Measurements from ENCODE around the gene HTT.

HTT gene

GRCh38 chr4:3200423-3201090 lies 126.1 kb downstream of the HTT start:
- no peak for DNase-seq (ENCODE audit: low read depth in 2 of 2)

DNA sequence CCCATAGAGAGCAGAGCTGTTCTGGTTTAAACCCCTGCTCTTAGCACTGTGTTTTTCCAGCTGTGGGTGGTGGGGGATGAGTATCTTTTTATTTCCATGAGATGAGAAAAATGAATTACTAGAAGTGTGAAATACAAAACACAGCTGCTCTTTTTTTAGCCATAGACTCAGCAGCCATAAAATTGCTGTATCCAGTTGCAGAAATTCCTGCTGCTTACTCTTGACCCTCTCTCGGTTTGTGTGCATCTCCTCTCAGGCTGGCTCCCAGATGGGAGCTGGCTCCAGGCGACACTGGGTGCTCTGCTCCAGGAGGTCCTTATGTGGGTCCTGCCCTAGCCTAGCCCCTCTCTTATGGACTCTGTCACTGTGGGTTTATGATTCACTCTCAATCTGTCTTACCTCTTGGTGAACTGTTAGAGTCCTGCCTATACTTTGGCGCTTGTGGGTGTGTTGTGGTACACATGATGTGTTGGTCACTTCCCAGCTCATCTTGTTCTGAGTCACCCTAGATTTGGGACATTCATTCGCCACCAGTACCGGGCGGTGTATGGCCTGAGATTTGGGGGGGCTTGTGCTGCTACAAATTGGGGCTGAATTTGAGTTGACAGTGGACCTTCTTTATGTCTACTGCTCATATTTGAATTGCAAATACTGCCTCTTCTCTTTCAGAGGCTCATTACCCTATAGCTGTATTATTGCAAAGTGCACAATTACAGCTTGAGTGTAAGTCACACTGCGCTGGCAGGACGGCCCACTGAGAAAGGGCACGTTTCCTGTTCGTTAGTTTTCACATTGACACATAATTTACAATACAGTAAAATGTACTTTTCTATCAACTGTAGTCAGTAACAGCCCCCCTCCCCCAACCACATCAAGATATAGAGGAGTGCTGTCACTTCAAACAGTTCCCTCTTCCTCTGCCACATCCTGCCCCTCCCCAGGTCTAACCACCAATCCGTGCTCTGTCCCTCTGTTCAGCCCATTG lies 127.5 kb downstream of the HTT start:
- peak; percentile 46 to 60 for DNase-seq (ENCODE audit: low read depth in 2 of 2)

DNA sequence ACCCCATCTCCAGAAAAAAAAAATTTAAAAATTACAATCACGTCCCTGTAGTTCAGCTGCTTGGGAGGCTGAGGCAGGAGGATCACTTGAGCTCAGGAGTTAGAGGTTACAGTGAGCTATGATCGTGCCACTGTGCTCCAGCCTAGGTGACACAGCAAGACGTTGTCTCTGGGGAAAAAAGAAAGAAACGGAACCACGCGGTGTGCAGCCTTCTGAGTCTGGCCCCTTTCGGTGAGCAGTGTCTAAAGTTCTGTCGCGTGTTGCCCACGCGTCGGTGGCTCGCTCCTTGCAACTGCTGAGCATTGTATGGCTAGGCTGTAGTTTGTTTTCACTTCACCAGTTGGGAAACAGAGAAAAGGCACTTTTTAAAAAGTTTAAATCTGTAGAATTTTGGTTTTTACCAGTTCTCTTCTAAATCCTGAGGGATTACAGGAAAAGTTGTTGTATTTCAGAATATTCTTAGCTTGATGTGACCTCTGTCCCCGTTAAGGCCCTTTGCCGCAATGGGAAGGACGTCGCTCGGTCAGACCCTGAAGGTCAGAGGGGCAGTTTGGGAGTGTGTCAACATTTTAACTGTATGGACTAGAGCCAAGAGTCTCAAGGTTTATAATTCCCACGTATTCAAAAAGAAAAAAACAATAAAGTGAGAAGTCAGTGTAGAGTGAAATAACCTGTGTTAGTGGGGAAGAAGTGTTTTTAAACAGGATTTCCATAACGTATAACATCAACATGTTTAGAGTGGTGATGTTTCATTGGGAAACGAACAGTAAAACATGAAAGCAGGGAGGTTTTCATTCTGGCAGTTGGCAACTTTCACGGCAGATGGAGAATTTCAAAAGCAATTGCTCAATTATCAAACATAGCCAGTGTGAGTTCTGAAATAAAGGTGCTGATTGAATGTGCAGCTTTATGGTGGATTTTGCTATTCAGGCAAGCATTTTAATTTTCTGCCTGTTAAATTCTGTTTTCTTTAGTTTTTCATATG lies 128.6 kb downstream of the HTT start:
- peak; percentile 16 to 24 for DNase-seq (ENCODE audit: low read depth in 2 of 2)

- DNase-seq (ENCODE audit: low read depth in 2 of 2) = no peak
Observed at GRCh38 chr4:3203971-3204431, 129.5 kb downstream of the HTT start.

GRCh38 chr4:3205995-3206394 lies 131.5 kb downstream of the HTT start:
- no peak for DNase-seq (ENCODE audit: low read depth in 2 of 2)

DNA sequence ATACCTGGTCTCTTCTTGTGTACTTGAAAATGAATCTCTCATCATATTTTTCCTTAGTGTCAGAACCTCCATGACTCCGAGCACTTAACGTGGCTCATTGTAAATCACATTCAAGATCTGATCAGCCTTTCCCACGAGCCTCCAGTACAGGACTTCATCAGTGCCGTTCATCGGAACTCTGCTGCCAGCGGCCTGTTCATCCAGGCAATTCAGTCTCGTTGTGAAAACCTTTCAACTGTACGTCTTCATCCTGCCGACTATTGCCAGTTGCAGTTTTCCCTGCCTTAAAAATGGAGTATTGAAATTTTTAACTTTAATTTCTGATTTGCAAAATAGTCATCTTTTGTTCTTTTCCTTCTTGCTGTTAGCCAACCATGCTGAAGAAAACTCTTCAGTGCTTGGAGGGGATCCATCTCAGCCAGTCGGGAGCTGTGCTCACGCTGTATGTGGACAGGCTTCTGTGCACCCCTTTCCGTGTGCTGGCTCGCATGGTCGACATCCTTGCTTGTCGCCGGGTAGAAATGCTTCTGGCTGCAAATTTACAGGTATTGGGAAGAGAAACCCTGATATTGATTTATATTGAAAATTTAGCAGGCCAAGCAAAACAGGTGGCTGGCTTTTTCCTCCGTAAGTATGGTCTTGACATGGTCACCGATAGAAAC lies 132.1 kb downstream of the HTT start:
- no peak for DNase-seq (ENCODE audit: low read depth in 2 of 2)

DNA sequence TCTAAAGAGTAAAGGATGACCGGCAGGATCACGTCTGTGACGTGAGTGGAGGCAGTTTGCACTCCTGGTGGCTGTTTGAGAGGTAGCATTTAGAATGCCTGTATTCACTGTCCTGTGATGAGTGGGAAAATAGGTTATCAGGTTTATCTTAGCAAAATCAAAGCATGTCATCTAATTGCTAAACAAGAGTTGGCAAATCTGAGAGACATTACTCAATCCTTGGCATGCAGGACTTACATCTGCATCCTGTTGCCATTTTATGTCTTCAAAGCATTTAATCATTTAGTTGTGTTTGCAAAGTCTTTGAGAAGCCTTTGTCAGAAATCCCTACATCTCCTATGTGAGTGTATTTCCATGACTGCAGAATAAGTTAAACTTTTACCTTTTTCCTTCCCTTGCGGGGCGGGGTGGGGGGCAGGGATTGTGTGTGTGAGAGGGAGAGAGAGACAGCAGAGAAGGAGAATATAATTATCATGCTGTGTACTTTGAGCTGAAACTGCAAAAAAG lies 133.1 kb downstream of the HTT start:
- no peak for DNase-seq (ENCODE audit: low read depth in 2 of 2)

GRCh38 chr4:3208826-3209225 lies 134.3 kb downstream of the HTT start:
- no peak for DNase-seq (ENCODE audit: low read depth in 2 of 2)

- no peak for DNase-seq (ENCODE audit: low read depth in 2 of 2)
Observed at GRCh38 chr4:3209551-3210325, 135.3 kb downstream of the HTT start.

DNA sequence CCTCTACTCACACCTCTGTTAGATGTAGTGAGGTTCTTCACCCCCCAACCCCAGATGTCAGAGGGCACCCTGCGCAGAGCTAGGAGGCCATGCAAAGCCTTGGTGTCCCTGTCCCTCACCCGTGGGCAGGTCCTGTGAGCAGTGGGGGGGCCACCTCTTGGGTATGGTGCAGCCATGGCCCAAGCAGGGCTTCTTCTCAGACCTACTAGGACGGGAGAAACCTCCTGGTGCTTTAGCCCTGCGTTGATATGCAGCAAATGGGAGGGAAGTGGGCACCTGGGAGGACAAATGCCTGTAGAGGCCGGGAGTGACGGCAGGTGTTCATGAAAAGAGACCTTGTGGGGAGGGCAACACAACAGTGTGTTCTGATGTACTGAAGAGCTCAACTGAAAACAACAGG lies 136.0 kb downstream of the HTT start:
- no peak for DNase-seq (ENCODE audit: low read depth in 2 of 2)

DNA sequence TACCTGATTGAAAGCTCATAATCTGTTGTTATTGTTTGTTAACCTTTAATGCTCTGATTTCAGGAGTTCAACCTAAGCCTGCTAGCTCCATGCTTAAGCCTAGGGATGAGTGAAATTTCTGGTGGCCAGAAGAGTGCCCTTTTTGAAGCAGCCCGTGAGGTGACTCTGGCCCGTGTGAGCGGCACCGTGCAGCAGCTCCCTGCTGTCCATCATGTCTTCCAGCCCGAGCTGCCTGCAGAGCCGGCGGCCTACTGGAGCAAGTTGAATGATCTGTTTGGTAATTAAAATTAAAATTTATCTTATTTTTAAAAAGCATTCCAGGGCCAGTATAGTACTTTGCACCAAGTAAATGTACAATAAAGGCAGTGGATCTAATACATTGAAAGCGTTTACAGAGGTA lies 137.4 kb downstream of the HTT start:
- DNase-seq (ENCODE audit: low read depth in 2 of 2) = no peak

- no peak for DNase-seq (ENCODE audit: low read depth in 2 of 2)
Observed at GRCh38 chr4:3212391-3213105, 138.1 kb downstream of the HTT start.

DNA sequence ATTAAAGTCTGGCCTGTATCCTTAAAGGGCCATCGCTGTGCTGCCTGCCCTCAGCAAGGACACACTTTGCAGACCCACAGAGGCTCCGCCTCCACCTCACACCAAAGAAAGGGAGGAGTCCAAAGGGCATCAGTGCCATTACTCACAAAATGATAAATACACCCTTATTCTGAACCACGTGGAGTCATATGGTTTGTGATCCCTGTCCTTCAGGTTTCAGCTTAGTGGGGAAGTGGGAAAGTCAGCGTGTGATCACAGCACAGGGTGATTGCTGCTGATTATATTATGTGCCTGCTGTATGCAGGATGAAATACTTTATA lies 138.6 kb downstream of the HTT start:
- no peak for DNase-seq (ENCODE audit: low read depth in 2 of 2)

GRCh38 chr4:3213661-3214250 lies 139.3 kb downstream of the HTT start:
- no peak for DNase-seq (ENCODE audit: low read depth in 2 of 2)

DNA sequence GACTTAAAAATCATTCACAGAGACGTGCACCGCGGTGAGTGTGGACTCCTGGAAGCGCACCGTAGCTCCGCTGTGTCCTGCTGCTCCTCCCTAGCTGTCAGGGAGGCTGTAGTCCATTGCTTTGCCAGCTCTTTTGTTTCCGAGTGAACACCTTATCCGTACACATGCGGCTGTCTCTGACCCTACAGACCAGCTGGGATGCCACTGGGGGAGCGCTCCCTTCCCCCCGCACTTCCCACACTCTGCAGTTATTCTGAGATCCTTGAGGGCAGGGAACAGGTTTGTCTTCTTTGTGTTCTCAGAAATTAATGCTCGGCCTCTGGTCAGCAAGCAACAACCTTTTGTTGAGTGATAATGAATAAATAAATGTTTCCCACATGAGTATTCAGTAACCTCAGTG lies 140.8 kb downstream of the HTT start:
- no peak for DNase-seq (ENCODE audit: low read depth in 2 of 2)

DNA sequence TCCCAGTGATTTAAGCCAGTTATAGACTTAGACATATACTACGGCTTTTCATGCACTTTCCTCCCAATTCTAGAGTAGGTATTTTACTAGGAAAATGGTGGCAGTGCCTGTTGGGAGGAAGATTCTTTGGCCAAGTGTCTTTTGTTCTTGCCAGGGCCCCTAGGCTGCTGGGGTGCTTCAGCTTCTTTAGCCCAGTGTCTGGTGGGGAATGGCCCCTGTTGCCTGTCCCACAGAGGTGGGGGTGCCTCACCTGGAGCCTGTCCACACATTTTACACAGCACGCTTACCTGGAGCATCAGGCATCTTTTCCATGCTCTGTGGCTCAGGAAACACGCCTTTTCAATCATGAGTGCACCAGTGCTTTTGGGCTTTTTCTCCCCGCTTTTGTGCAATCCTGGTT lies 141.3 kb downstream of the HTT start:
- no peak for DNase-seq (ENCODE audit: low read depth in 2 of 2)

GRCh38 chr4:3217266-3217665 lies 142.8 kb downstream of the HTT start:
- no peak for DNase-seq (ENCODE audit: low read depth in 2 of 2)

GRCh38 chr4:3217771-3218170 lies 143.3 kb downstream of the HTT start:
- DNase-seq (ENCODE audit: low read depth in 2 of 2) = no peak

Measured in stimulated activated CD4-positive, alpha-beta T cell treated with anti-CD3 and anti-CD28 coated beads, Interleukin-4, amount 100 ng/mL, for 48 hours (primary cell).